NCI-H2227 (cell line): ENCODE measurements around the gene NAPB.
"Not testable (repeated sequence)": the region's sequence is repeated elsewhere in the genome, so short reads cannot be mapped to it uniquely, and the experiment has no call there.

Source experiments
- DNase-seq: peaks from one replicate; lab custom pipeline; 2025; ENCODE audit not compliant: unreplicated experiment; lab: John Stamatoyannopoulos, UW

The NAPB gene

GRCh38 chr20:23420943-23421931, at the start of gene NAPB:
TSS of gene NAPB (minus strand) at chr20:23421488. CDS start at chr20:23421402, 86 bp downstream.
- DNase-seq = peak; percentile 97

- not testable (repeated sequence) for DNase-seq
These were observed 45.7 kb upstream of the NAPB start for GRCh38 chr20:23466961-23467360.

GRCh38 chr20:23461180-23461579, 39.9 kb upstream of the NAPB start:
- no peak for DNase-seq

DNA sequence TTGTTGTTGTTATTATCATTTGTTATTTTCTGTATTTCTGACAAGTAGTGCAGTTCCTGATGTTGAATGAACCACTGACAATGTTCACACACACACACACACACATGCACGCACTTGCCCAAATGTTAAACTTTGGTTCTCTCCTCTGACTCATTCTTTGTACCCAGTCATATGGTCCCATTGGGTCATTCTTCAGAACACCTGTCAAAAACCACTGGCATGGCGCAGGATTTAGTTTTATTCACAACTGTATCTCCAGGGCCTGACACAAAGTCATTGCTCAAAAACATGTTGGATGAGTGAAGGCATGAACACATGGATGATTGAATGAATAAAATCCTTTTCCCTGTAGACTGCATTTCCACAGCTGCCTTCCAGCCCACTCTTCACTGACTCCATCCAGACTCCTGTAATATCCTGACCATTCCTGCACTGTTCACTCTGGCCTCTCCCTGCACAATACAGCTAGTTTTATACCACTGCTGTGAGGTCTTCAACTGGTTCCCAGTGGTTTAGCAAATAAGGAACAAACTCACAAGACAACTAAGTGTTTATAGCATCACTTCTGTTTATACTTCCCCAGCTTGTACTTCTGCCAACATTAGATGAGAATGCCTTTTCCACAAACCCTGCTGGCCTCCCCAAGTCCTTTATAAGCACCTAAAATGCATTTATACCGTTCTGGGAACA, 38.3 kb upstream of the NAPB start:
- no peak for DNase-seq

- no peak for DNase-seq
These were observed 35.6 kb upstream of the NAPB start for GRCh38 chr20:23456873-23457272.

DNA sequence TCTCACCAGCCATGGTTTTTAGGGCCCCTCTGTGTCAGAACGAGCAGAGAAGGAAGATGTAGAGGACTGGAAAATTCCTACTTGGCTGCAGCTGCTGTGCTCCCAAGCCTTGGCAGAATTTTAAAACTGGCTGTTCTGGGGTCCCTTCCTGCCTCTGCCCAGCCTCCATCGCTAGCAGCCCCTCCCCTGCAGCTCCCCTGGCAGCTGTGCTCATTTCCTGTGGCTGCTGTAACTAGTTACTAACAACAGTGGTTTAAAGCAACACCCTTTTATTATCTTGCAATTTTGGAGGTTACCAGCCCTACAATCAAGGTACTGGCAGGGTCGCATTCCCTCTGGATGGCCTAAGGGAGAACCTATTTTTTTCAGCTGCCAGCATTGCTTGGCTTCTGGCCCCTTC, 35.1 kb upstream of the NAPB start:
- no peak for DNase-seq

DNA sequence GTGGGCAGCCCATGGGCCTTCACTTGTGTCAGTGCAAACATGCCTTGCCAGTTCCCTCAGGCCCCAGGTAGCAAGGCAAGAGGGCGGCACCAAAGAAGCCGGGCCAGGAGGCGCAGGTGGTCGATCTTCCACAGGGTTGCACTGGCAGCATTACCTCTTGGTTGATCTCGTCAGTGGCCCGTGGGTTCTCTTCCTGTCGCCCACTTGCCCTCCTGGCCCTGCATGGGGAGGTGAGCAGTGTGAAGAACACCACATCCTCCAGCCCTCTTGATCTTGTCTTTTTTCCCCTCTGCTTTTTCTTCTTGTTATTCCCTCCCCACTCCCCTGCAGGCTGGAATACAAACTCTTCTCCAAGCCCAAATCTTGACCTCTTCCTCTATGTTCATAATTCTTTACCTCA, 34.4 kb upstream of the NAPB start:
- DNase-seq = no peak

DNA sequence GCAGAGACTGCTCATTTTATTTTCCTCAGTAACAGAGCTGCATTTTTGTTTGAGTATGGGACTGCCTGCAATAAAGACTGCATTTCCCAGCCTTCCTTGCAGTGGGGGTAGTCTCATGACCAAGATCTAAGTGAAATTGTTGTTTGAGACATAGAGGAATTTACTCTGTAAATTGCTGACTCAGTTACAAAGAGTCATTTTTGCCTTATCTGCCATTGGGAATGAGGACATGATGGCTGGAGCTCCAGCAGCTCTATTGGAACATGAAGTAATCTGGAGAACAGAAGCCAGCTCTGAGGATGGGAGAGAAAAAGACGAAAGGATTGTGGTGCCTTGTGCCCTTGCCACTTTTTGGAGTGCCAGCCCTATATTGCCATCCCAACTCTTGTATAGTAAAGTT, 33.5 kb upstream of the NAPB start:
- no peak for DNase-seq

DNA sequence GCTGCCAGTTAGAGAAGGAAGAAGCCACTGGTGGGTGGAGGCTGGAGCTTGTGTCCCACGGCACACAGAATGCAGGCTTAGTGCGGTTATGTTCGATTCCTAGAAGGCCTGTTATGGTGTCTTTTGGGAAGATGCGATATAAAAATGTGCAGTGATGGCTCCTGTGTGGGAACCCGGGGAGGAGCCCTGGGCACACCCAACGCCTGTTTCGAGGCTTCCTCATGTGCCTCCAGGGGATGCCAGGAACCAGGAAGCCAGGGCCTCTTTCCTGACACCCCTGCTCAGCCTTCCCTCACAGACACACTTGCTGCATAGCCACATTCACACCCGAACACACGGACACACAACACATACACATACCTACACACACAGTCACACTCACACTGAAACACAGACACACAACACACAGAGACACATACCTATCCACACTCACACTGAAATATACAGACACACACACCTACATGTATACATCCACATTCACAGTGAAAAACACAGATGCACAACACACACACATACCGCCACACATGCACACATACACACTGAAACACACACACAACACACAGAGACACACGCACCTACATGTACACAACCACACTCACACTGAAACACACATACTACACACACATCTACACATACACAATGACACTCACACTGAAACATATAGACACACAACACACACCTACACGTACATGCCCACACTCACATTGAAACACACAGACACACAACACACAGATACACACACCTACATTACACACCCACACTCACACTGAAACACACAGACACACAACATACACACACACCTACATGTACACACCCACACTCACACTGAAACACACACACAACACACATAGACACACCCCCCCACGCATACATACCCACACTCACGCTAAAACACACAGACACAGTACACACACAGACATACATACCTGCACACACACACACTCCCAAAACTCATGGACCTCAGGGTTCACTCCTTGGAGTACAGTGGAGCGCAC, 32.6 kb upstream of the NAPB start:
- DNase-seq = no peak

DNA sequence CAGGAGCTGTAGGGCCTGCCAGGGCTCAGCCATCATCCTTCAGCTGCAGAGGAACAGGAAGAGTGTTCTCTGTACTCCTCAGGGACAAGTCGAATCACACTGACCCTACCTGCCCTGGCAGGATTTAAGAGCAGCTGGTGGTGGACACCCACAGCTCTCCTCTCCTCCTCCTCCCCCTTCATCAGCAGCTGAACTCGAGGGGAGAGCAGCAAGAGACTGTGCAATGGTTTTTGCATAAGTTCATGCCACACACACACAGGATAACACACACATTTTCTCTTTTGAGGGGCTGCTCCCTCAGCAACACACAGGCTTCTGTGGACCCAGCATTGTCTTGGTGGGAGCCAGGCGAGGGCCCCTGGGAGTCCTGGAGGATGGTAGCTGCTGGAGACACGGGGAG, 31.5 kb upstream of the NAPB start, which contains the start of gene CST11:
Gene CST11, minus strand, starts transcription at position 101 of the 400 bp plus-strand sequence. Its CDS starts 65 bp downstream, at position 36.
- DNase-seq = no peak

DNA sequence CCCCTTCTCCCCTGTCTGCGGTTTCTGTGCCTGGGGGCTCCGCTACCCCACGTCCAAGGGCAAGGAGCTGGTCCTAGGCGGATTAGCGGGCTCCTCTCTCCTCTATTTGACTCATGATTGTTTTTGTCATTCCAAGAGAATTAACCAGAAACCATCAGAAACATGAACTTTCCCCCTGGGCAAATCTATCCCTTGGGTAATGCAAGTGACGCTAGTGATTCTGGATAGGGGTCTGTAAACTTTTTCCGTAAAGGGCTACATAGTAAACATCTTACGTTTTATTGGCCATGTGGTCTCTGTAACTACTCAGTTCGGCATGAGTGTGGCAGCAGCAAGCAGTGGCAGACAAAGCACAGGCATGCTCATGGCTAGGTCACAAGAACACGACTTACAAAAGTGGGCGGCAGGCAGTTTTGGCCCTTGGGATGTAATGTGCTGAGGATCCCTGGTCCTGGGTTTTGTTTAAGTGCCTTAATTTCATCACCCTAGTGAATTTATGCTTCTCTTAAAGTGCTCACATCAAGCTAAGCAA, 30.7 kb upstream of the NAPB start:
- DNase-seq = no peak

DNA sequence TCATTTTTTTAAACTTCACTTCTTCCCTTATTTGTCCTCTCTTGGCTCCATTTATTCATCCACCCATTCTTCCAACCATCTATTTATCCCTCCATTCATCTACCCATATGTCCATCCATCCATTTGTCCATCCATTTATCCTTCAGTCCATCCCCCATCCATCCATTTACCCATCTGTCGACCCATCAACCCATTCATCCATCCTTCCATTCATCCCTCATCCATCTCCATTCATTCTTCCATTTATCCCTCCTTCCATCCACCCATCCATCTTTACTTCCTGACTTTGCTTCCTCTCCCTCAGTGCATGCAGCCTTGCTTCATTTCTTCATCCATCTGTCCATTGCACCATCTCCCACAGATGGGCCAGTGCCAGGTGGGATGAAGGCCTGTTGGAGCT, 29.6 kb upstream of the NAPB start:
- DNase-seq = no peak

- DNase-seq = no peak
These were observed 28.1 kb upstream of the NAPB start for GRCh38 chr20:23449421-23449820.

DNA sequence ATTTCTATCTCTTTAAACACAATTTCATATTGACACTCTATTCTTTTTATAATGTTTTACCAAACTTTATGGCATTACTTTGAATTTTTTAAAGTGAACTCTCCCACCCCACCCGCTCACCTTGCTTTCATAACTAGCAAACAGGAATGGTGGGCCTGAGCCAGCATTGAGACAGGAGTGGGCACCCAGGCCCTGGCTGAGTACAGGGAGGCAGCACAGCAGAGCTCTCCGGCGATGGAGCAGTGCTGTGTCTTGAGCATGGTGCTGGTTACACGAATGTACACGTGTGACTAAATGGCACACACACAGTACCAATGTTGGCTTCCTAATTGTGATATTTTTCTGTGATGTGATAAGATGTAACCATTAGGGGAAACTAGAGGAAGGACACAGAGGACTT, 26.9 kb upstream of the NAPB start:
- DNase-seq = no peak

GRCh38 chr20:23446505-23446904, 25.2 kb upstream of the NAPB start:
- peak; percentile 64 for DNase-seq

DNA sequence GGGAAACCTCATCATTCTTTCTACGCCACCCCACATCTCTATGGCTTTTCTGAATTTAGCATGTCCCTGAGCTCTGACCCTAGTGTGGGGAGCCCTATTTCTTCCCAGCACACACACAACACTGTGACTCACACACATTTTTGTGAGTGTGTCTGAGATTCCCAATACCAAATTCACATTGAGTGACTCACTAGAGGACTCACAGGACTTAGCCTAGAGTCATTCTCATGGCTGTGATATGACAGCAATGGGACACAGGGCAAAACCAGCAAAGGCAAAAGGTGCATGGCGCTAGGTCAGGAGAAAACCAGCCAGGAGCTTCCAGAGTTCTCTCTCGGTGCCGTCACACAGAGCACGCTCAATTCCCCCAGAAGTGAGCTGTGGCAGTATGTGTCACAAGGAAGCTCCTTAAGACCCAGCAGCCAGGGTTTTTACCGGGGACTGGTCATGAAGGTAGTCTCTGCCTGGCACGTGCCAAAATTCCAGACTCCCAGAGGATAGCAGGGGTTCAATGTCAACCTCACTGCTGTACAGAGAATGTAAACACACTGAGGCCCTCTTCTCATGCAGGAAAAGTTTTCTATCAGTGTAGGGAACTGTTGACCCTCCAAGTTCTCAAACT, 24.4 kb upstream of the NAPB start:
- no peak for DNase-seq

DNA sequence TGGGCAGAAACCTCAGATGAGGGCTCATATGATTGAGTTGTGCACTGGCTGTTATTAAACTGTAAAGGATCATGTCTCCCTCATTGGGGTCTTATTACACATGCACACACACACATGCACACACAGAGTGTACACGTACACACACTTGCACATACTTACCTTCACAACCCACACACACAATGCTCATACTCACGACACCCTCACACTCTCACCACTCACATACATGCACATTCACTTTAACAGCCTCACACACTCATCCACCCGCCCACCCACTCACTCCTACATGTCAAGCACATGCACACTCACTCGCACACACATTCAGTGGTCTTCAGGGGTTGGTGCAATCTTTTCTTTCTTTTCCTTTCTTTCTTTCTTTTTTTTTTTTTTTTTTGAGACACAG, 23.6 kb upstream of the NAPB start:
- no peak for DNase-seq

DNA sequence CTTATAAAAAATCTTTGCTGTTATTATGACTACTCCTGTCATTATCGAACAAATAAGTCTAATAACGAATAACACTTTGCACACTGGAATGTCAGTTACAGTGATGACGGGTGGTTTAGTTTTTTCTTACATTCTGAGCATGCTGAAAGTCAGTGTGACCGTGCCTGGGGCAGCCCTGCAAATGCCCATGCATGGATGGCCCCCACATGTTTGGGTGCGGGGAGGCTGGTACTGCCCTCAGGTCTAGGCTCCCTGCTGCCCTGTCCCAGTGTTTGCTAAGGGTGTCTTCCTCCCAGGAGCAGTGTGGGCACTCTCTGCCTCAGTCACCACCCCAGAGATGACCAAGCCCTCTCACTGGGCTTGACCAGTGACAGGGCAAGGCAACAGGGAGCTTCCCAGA, 21.1 kb upstream of the NAPB start:
- no peak for DNase-seq

- peak; percentile 87 for DNase-seq
These were observed 20.6 kb upstream of the NAPB start for GRCh38 chr20:23441850-23442313.

- no peak for DNase-seq
These were observed 18.7 kb upstream of the NAPB start for GRCh38 chr20:23440004-23440403.
